PC-3 (cell line): ENCODE results near the gene LRRC8E. TPM values are rescaled to one million over a fixed set of nuclear protein-coding genes. Genes with fewer than 3 reads are reported as not detected.

Experiments used
- ATAC-seq: fragments of 200-7000 bp; cut with Tn5 transposase; 2 replicates; pipeline ENCODE4 v1.9.1; 2020; ENCODE audit warnings: mild to moderate bottlenecking, moderate library complexity
- BruUV-seq: library from RNA; stranded (reverse); fragments of 400-500 nt; replicated peaks from 2 replicates; lab custom pipeline; 2021; lab: Mats Ljungman, UMichigan
- CTCF ChIA-PET: fragments of 300-600 bp; sonication (Branson Sonifier 250); formaldehyde crosslinking; loops from one replicate; lab custom pipeline; 2022; ENCODE audit warnings: antibody characterized with exemption; lab: Charles Lee
- POLR2A ChIA-PET: fragments of 300-600 bp; sonication (Branson Sonifier 250); formaldehyde crosslinking; loops from one replicate; lab custom pipeline; 2022; ENCODE audit warnings: antibody characterized with exemption; ENCODE audit not compliant: unreplicated experiment; lab: Charles Lee
- DNase-seq: peaks from one replicate; pipeline ENCODE4 v3.0.0-alpha.2; 2015
- H2AFZ ChIP-seq: fragments of 300-600 bp; sonication (generic); 2 replicates; pipeline ENCODE4 v1.6.0; 2016; ENCODE audit warnings: antibody characterized with exemption, low read length
- H3F3A ChIP-seq: fragments of 300-600 bp; sonication (generic); one replicate; pipeline ENCODE4 v1.6.0; 2017; ENCODE audit warnings: antibody characterized with exemption, low read length, control low read depth, mild to moderate bottlenecking; ENCODE audit not compliant: unreplicated experiment
- H3K27ac ChIP-seq: fragments of 300-600 bp; sonication (generic); 2 replicates; pipeline ENCODE4 v1.5.1; 2016; ENCODE audit warnings: mild to moderate bottlenecking, low read length
- H3K27me3 ChIP-seq: fragments of 300-600 bp; sonication (generic); 2 replicates; pipeline ENCODE4 v1.6.1; 2016; ENCODE audit warnings: low read length, mixed read lengths
- H3K36me3 ChIP-seq: fragments of 300-600 bp; sonication (generic); 2 replicates; pipeline ENCODE4 v1.6.1; 2016; ENCODE audit warnings: low read depth, mixed run types, low read length, mixed read lengths
- H3K4me1 ChIP-seq: fragments of 300-600 bp; sonication (generic); 2 replicates; pipeline ENCODE4 v1.5.1; 2016; ENCODE audit warnings: low read length; ENCODE audit not compliant: insufficient read depth
- H3K4me2 ChIP-seq: fragments of 300-600 bp; sonication (generic); 2 replicates; pipeline ENCODE4 v1.6.0; 2016; ENCODE audit warnings: low read length
- H3K4me3 ChIP-seq: fragments of 300-600 bp; sonication (generic); 2 replicates; pipeline ENCODE4 v1.5.1; 2016; ENCODE audit warnings: mild to moderate bottlenecking, low read length, mixed read lengths
- H3K79me2 ChIP-seq: fragments of 300-600 bp; sonication (generic); 2 replicates; pipeline ENCODE4 v1.6.1; 2017; ENCODE audit warnings: low read length, mixed read lengths
- H3K9ac ChIP-seq: fragments of 300-600 bp; sonication (generic); 2 replicates; pipeline ENCODE4 v1.6.0; 2016; ENCODE audit warnings: mild to moderate bottlenecking, low read length
- H3K9me2 ChIP-seq: fragments of 300-600 bp; sonication (generic); replicated peaks from 2 replicates; pipeline ENCODE4 v1.6.1; 2016; ENCODE audit warnings: mixed run types, low read length, mixed read lengths
- H3K9me3 ChIP-seq: fragments of 300-600 bp; sonication (generic); 2 replicates; pipeline ENCODE4 v1.6.1; 2016; ENCODE audit warnings: low read length, mixed read lengths
- H4K20me1 ChIP-seq: fragments of 300-600 bp; sonication (generic); 2 replicates; pipeline ENCODE4 v1.6.1; 2016; ENCODE audit warnings: low read length, mixed read lengths
- CTCF ChIP-seq: fragments of 300-600 bp; sonication (generic); conservative IDR thresholded peaks from 2 replicates; pipeline ENCODE4 v1.5.1; 2017; ENCODE audit warnings: antibody characterized with exemption, low read depth, mild to moderate bottlenecking, low read length
- EZH2 ChIP-seq: fragments of 300-600 bp; sonication (generic); IDR thresholded peaks from one replicate; pipeline ENCODE4 v1.6.1; 2017; ENCODE audit warnings: antibody characterized with exemption, mild to moderate bottlenecking, low read length; ENCODE audit not compliant: unreplicated experiment
- EZH2phosphoT487 ChIP-seq: fragments of 300-600 bp; sonication (generic); IDR thresholded peaks from 2 replicates; pipeline ENCODE4 v1.6.1; 2018; ENCODE audit warnings: mild to moderate bottlenecking, antibody characterized with exemption, low read length, borderline replicate concordance
- intact Hi-C: fragments of 100-400 bp; cut with micrococcal nuclease; formaldehyde crosslinking; loops from 2 replicates; pipeline ENCODE4 v1.9.0; 2023
- total RNA-seq: library from RNA; depleted of rRNA; stranded (reverse); fragments of >200 nt; gene quantifications from 2 replicates; pipeline ENCODE4 v1.2.3, GENCODE V29; 2014

LRRC8E gene
- total RNA-seq, 1 experiment from 2014 or later, result 30.8 TPM

GRCh38 chr19:7872306-7873204 is 15.8 kb upstream of the LRRC8E start:
- intact Hi-C loops, result loop anchor here (1.0 kb wide), 1 partner anchor 31 kb away; the partner anchor contains the start of gene MAP2K7

GRCh38 chr19:7873304-7874075 is 14.8 kb upstream of the LRRC8E start:
- ATAC-seq (no peak), DNase-seq (no peak)
- intact Hi-C loops, result no loop called here
- peak overlapping the region; percentile 89 for H3K4me2 ChIP-seq
- no peaks in the 10 kb centered on the region for H3K79me2 ChIP-seq
- peak overlapping the region; percentile 69 for H3K4me3 ChIP-seq
- no peaks in the 10 kb centered on the region for H3K36me3 ChIP-seq
- no peak for TF ChIP-seq EZH2
- TF ChIP-seq EZH2phosphoT487, result no peak
- no peak for TF ChIP-seq CTCF
- no peaks in the 10 kb centered on the region for H4K20me1 ChIP-seq
- H3F3A ChIP-seq, result peaks cover 10% of the 10 kb centered on the region
- no peaks in the 10 kb centered on the region for H3K9me3 ChIP-seq
- H3K27me3 ChIP-seq, result no peaks in the 10 kb centered on the region
- BruUV-seq, result no TSS peak
- H3K9me2 ChIP-seq, result no peaks in the 10 kb centered on the region
- peak overlapping the region; percentile 28; the same call in 1 of the 2 replicates for H3K9ac ChIP-seq
- POLR2A ChIA-PET, result no interaction called here
- H3K4me1 ChIP-seq, result peaks cover 21% of the 10 kb centered on the region
- peak overlapping the region; percentile 81 for H2AFZ ChIP-seq
- H3K27ac ChIP-seq, result no peak overlapping the region
- CTCF ChIA-PET, result no interaction called here

More at GRCh38 chr19:7872306-7873204, 15.8 kb upstream of the LRRC8E start:
- ChIA-PET CTCF (no interaction called here), POLR2A (no interaction called here)
- no peaks in the 10 kb centered on the region for H4K20me1 ChIP-seq
- no peak overlapping the region for H3K4me3 ChIP-seq
- no peaks in the 10 kb centered on the region for H3K79me2 ChIP-seq
- H3K9me3 ChIP-seq, result no peaks in the 10 kb centered on the region
- DNase-seq, result no peak
- no peaks in the 10 kb centered on the region for H3K36me3 ChIP-seq
- no peak for ATAC-seq
- H3F3A ChIP-seq, result peaks cover 10% of the 10 kb centered on the region
- no TSS peak for BruUV-seq
- no peak overlapping the region for H2AFZ ChIP-seq
- no peaks in the 10 kb centered on the region for H3K27me3 ChIP-seq
- TF ChIP-seq EZH2 (no peak), CTCF (no peak), EZH2phosphoT487 (no peak)
- peak overlapping the region; percentile 89 for H3K4me2 ChIP-seq
- H3K27ac ChIP-seq, result no peak overlapping the region
- H3K4me1 ChIP-seq, result peaks cover 24% of the 10 kb centered on the region
- no peaks in the 10 kb centered on the region for H3K9me2 ChIP-seq
- H3K9ac ChIP-seq, result no peak overlapping the region
